D341Med (cell line): ENCODE data around the gene CNNM2.

Source experiments
- DNase-seq: peaks from one replicate; pipeline ENCODE4 v3.0.0; 2012; ENCODE audit warnings: low spot score

CNNM2 gene

GRCh38 chr10:102917962-102918816, at the start of gene CNNM2:
CNNM2 (plus strand) TSS chr10:102918294; CDS start chr10:102918481, 187 bp downstream.
- DNase-seq = peak; percentile 93

GRCh38 chr10:102868911-102869257, 49.2 kb upstream of the CNNM2 start:
- DNase-seq = no peak

- peak; percentile 79 for DNase-seq
Measured at GRCh38 chr10:102869258-102870198, 48.6 kb upstream of the CNNM2 start, which contains the start of gene AS3MT. AS3MT (plus strand) TSS chr10:102869470; CDS start chr10:102869593, 123 bp downstream.

- DNase-seq = no peak
Measured at GRCh38 chr10:102870221-102870620, 47.9 kb upstream of the CNNM2 start.

GRCh38 chr10:102872163-102872562, 45.9 kb upstream of the CNNM2 start:
- DNase-seq = no peak

GRCh38 chr10:102876747-102877153, 41.3 kb upstream of the CNNM2 start:
- no peak for DNase-seq

GRCh38 chr10:102878629-102879028, 39.5 kb upstream of the CNNM2 start:
- no peak for DNase-seq

GRCh38 chr10:102880256-102880655, 37.8 kb upstream of the CNNM2 start:
- no peak for DNase-seq

- no peak for DNase-seq
Measured at GRCh38 chr10:102888048-102888447, 30.0 kb upstream of the CNNM2 start.

- DNase-seq = no peak
Measured at GRCh38 chr10:102894466-102895213, 23.5 kb upstream of the CNNM2 start.

GRCh38 chr10:102900006-102900405, 18.1 kb upstream of the CNNM2 start:
- no peak for DNase-seq

GRCh38 chr10:102904346-102904745, 13.7 kb upstream of the CNNM2 start:
- no peak for DNase-seq

- DNase-seq = no peak
Measured at GRCh38 chr10:102906507-102906906, 11.6 kb upstream of the CNNM2 start.

- no peak for DNase-seq
Measured at GRCh38 chr10:102914781-102915180, 3.3 kb upstream of the CNNM2 start.

GRCh38 chr10:102916173-102916572, 1.9 kb upstream of the CNNM2 start:
- DNase-seq = no peak

GRCh38 chr10:102917314-102917961, 656 bp upstream of the CNNM2 start:
- DNase-seq = peak; percentile 76

- DNase-seq = peak; percentile 46
Measured at GRCh38 chr10:102918817-102919245, 737 bp downstream of the CNNM2 start.

GRCh38 chr10:102919246-102919959, 1.3 kb downstream of the CNNM2 start:
- no peak for DNase-seq

- no peak for DNase-seq
Measured at GRCh38 chr10:102919992-102920739, 2.1 kb downstream of the CNNM2 start.

- DNase-seq = no peak
Measured at GRCh38 chr10:102923601-102924000, 5.5 kb downstream of the CNNM2 start.
